Large intestine (tissue), 3 donors: ENCODE measurements around the gene ST3GAL5. TPM values are rescaled to one million over a fixed set of nuclear protein-coding genes. Genes with fewer than 3 reads are reported as not detected.
A peak's percentile ranks its signal among the peaks of the same experiment; 100 is the strongest.

Source experiments
- DNase-seq, 2 donors: peaks; one replicate each; pipeline versions ENCODE4 v3.0.0 to v3.0.0-alpha.2; 2013
- H3K27ac ChIP-seq: one replicate; pipeline ENCODE4 v1.5.1; 2013; ENCODE audit warnings: low read length
- H3K27me3 ChIP-seq: 2 replicates; pipeline ENCODE4 v1.6.1; 2013; ENCODE audit warnings: low read length; ENCODE audit not compliant: control insufficient read depth, insufficient read depth
- H3K36me3 ChIP-seq: 2 replicates; pipeline ENCODE4 v1.6.1; 2013; ENCODE audit warnings: low read length; ENCODE audit not compliant: control insufficient read depth, insufficient read depth
- H3K4me1 ChIP-seq: one replicate; pipeline ENCODE4 v1.6.1; 2013; ENCODE audit warnings: low read length; ENCODE audit not compliant: control insufficient read depth, insufficient read depth
- H3K4me3 ChIP-seq: one replicate; pipeline ENCODE4 v1.5.1; 2013; ENCODE audit warnings: low read length
- H3K9me3 ChIP-seq: one replicate; pipeline ENCODE4 v1.6.1; 2013; ENCODE audit warnings: mild to moderate bottlenecking, low read depth, low read length, moderate library complexity; ENCODE audit not compliant: control insufficient read depth
- WGBS: methylation state at CpG from one replicate; pipeline ENCODE4 v1.1.5; 2013; ENCODE audit warnings: low lambda C conversion rate; ENCODE audit not compliant: insufficient coverage; 5-methylcytosine and 5-hydroxymethylcytosine counted together
- polyA plus RNA-seq: library from polyadenylated mRNA; unstranded; fragments of 120-200 nt; gene quantifications from one replicate; pipeline ENCODE4 v1.2.1, GENCODE V29; 2013

ST3GAL5 gene
- polyA plus RNA-seq, 1 donor = 10.0 TPM

GRCh38 chr2:85822766-85823165 lies 66.0 kb downstream of the ST3GAL5 start:
- Histone ChIP-seq H3K27ac (no peak overlapping the region), H3K9me3 (no peaks in the 10 kb centered on the region), H3K36me3 (no peaks in the 10 kb centered on the region), H3K4me1 (peaks cover 3% of the 10 kb centered on the region), H3K4me3 (no peak overlapping the region), H3K27me3 (peaks cover 5% of the 10 kb centered on the region)
- no peak for DNase-seq
- no CpG with 5 or more reads among the region's 5 CpGs for WGBS

GRCh38 chr2:85819811-85820510 lies 68.8 kb downstream of the ST3GAL5 start:
- H3K36me3 ChIP-seq = no peaks in the 10 kb centered on the region

GRCh38 chr2:85814802-85815550 lies 73.8 kb downstream of the ST3GAL5 start:
- Histone ChIP-seq H3K9me3 (no peaks in the 10 kb centered on the region), H3K27me3 (peaks cover 4% of the 10 kb centered on the region), H3K27ac (no peak overlapping the region), H3K4me1 (peaks cover 12% of the 10 kb centered on the region), H3K36me3 (no peaks in the 10 kb centered on the region), H3K4me3 (no peak overlapping the region)
- DNase-seq = no peak
- no CpG with 5 or more reads among the region's 10 CpGs for WGBS

More at GRCh38 chr2:85819811-85820510, 68.8 kb downstream of the ST3GAL5 start:
- no peak overlapping the region for H3K4me3 ChIP-seq
- no peaks in the 10 kb centered on the region for H3K4me1 ChIP-seq
- no CpG with 5 or more reads among the region's 6 CpGs for WGBS
- H3K27me3 ChIP-seq = peaks cover 8% of the 10 kb centered on the region
- H3K9me3 ChIP-seq = no peaks in the 10 kb centered on the region
- no peak for DNase-seq
- no peak overlapping the region for H3K27ac ChIP-seq

- Histone ChIP-seq H3K4me3 (no peak overlapping the region), H3K27me3 (peaks cover 4% of the 10 kb centered on the region), H3K36me3 (no peaks in the 10 kb centered on the region), H3K27ac (no peak overlapping the region), H3K9me3 (no peaks in the 10 kb centered on the region), H3K4me1 (peaks cover 12% of the 10 kb centered on the region)
- peak; percentile 71 to 87 for DNase-seq
- WGBS = no CpG with 5 or more reads among the region's 13 CpGs
Observed at GRCh38 chr2:85813982-85814801, 74.6 kb downstream of the ST3GAL5 start.

- Histone ChIP-seq H3K4me3 (no peak overlapping the region), H3K4me1 (peaks cover 12% of the 10 kb centered on the region), H3K36me3 (no peaks in the 10 kb centered on the region), H3K27ac (no peak overlapping the region), H3K27me3 (peaks cover 4% of the 10 kb centered on the region), H3K9me3 (no peaks in the 10 kb centered on the region)
- WGBS = no CpG with 5 or more reads among the region's 7 CpGs
- no peak for DNase-seq
Observed at GRCh38 chr2:85813211-85813981, 75.4 kb downstream of the ST3GAL5 start.

- DNase-seq = no peak
- H3K27ac ChIP-seq = no peak overlapping the region
- peaks cover 4% of the 10 kb centered on the region for H3K27me3 ChIP-seq
- no CpG with 5 or more reads among the region's 10 CpGs for WGBS
- no peaks in the 10 kb centered on the region for H3K36me3 ChIP-seq
- no peak overlapping the region for H3K4me3 ChIP-seq
- peaks cover 12% of the 10 kb centered on the region for H3K4me1 ChIP-seq
- no peaks in the 10 kb centered on the region for H3K9me3 ChIP-seq
Observed at GRCh38 chr2:85812094-85812735, 76.6 kb downstream of the ST3GAL5 start.

- no peaks in the 10 kb centered on the region for H3K36me3 ChIP-seq
- no peak overlapping the region for H3K27ac ChIP-seq
- peaks cover 15% of the 10 kb centered on the region for H3K4me1 ChIP-seq
- H3K9me3 ChIP-seq = no peaks in the 10 kb centered on the region
- no peak overlapping the region for H3K4me3 ChIP-seq
- DNase-seq = peak in 1 of 2 donors; percentile 31
- peaks cover 4% of the 10 kb centered on the region for H3K27me3 ChIP-seq
- no CpG with 5 or more reads among the region's 41 CpGs for WGBS
Observed at GRCh38 chr2:85811180-85812093, 77.4 kb downstream of the ST3GAL5 start.

GRCh38 chr2:85810371-85811179 lies 78.2 kb downstream of the ST3GAL5 start:
- peaks cover 15% of the 10 kb centered on the region for H3K4me1 ChIP-seq
- no peak overlapping the region for H3K4me3 ChIP-seq
- no peak overlapping the region for H3K27ac ChIP-seq
- no peaks in the 10 kb centered on the region for H3K9me3 ChIP-seq
- peaks cover 4% of the 10 kb centered on the region for H3K27me3 ChIP-seq
- peak in 1 of 2 donors; percentile 64 for DNase-seq
- H3K36me3 ChIP-seq = no peaks in the 10 kb centered on the region
- no CpG with 5 or more reads among the region's 16 CpGs for WGBS
